HG02623 (cell line): ENCODE results near the gene MRPL45.
"Not testable (repeated sequence)": the region's sequence is repeated elsewhere in the genome, so short reads cannot be mapped to it uniquely, and the experiment has no call there.

Experiments used
- ATAC-seq: cut with Tn5 transposase; IDR thresholded peaks from one replicate; pipeline ENCODE4 v1.9.1; 2021; ENCODE audit warnings: moderate library complexity; ENCODE audit not compliant: unreplicated experiment

MRPL45 gene

GRCh38 chr17:38296834-38297517 is at the start of gene MRPL45:
Gene MRPL45 (plus strand): TSS chr17:38297168. CDS start chr17:38297184, 16 bp downstream.
- peak; percentile 98 for ATAC-seq

- not testable (repeated sequence) for ATAC-seq
Measured at GRCh38 chr17:38253191-38253590, 43.8 kb upstream of the MRPL45 start.

- ATAC-seq, result not testable (repeated sequence)
Measured at GRCh38 chr17:38254357-38254756, 42.6 kb upstream of the MRPL45 start.

GRCh38 chr17:38257013-38257621 is 39.9 kb upstream of the MRPL45 start:
- ATAC-seq, result peak; percentile 76

GRCh38 chr17:38265974-38266506 is 30.9 kb upstream of the MRPL45 start:
- ATAC-seq, result not testable (repeated sequence)

- ATAC-seq, result not testable (repeated sequence)
Measured at GRCh38 chr17:38266571-38266970, 30.4 kb upstream of the MRPL45 start.

GRCh38 chr17:38268138-38268537 is 28.8 kb upstream of the MRPL45 start:
- ATAC-seq, result not testable (repeated sequence)

GRCh38 chr17:38269045-38269444 is 27.9 kb upstream of the MRPL45 start:
- ATAC-seq, result not testable (repeated sequence)

GRCh38 chr17:38269552-38269951 is 27.4 kb upstream of the MRPL45 start:
- ATAC-seq, result not testable (repeated sequence)

- not testable (repeated sequence) for ATAC-seq
Measured at GRCh38 chr17:38285994-38286393, 11.0 kb upstream of the MRPL45 start.

- not testable (repeated sequence) for ATAC-seq
Measured at GRCh38 chr17:38286501-38287091, 10.4 kb upstream of the MRPL45 start.

GRCh38 chr17:38288217-38288827 is 8.6 kb upstream of the MRPL45 start:
- not testable (repeated sequence) for ATAC-seq

GRCh38 chr17:38289760-38290159 is 7.2 kb upstream of the MRPL45 start:
- ATAC-seq, result not testable (repeated sequence)

- not testable (repeated sequence) for ATAC-seq
Measured at GRCh38 chr17:38295602-38296365, 1.2 kb upstream of the MRPL45 start.

- ATAC-seq, result no peak
Measured at GRCh38 chr17:38315497-38315896, 18.5 kb downstream of the MRPL45 start.

GRCh38 chr17:38317081-38317480 is 20.1 kb downstream of the MRPL45 start:
- ATAC-seq, result no peak

- ATAC-seq, result no peak
Measured at GRCh38 chr17:38320482-38320881, 23.5 kb downstream of the MRPL45 start.

GRCh38 chr17:38322156-38322779 is 25.3 kb downstream of the MRPL45 start:
- no peak for ATAC-seq

GRCh38 chr17:38322897-38323296 is 25.9 kb downstream of the MRPL45 start:
- no peak for ATAC-seq

GRCh38 chr17:38324141-38324697 is 27.3 kb downstream of the MRPL45 start:
- ATAC-seq, result no peak
